H1 (cell line): ENCODE results near the gene HOMER1.

Experiments
- CREB1 ChIP-seq: IDR thresholded peaks from 2 replicates; pipeline ENCODE4 v1.6.1; 2012; ENCODE audit warnings: inconsistent platforms
- EP300 ChIP-seq, 2 experiments: IDR thresholded peaks; 1 replicate in 1 of 2; 2 replicates in 1 of 2; pipeline ENCODE4 v1.6.1; 2011 to 2012; ENCODE audit warnings: low read depth in 2 of 2, low read length in 2 of 2, mild to moderate bottlenecking in 2 of 2, borderline replicate concordance in 1 of 2, inconsistent platforms in 1 of 2, moderate library complexity in 1 of 2
- GABPA ChIP-seq: IDR thresholded peaks from 2 replicates; pipeline ENCODE4 v1.6.1; 2011; ENCODE audit warnings: mild to moderate bottlenecking, low read length, moderate library complexity, borderline replicate concordance; ENCODE audit not compliant: insufficient read depth
- GTF2F1 ChIP-seq: IDR thresholded peaks from 2 replicates; pipeline ENCODE4 v1.6.1; 2012; ENCODE audit warnings: low read depth, low read length, improper control_type of control experiment, borderline replicate concordance
- MAFK ChIP-seq: IDR thresholded peaks from 2 replicates; pipeline ENCODE4 v1.6.1; 2012; ENCODE audit warnings: low read depth, mild to moderate bottlenecking, improper control_type of control experiment, low read length
- POLR2A ChIP-seq, 2 experiments: IDR thresholded peaks; 1 replicate in 1 of 2; 2 replicates in 1 of 2; pipeline ENCODE4 v1.6.1; 2011; ENCODE audit warnings: low read depth in 2 of 2, low read length in 2 of 2, mild to moderate bottlenecking in 2 of 2; ENCODE audit errors: control extremely low read depth in 1 of 2
- RFX5 ChIP-seq: IDR thresholded peaks from 2 replicates; pipeline ENCODE4 v1.6.1; 2011; ENCODE audit warnings: low read depth, low read length, improper control_type of control experiment, borderline replicate concordance
- SUZ12 ChIP-seq: fragments of 200-600 bp; sonication (generic); IDR thresholded peaks from 2 replicates; pipeline ENCODE4 v1.6.1; 2012; ENCODE audit warnings: mild to moderate bottlenecking, inconsistent platforms, low read length, moderate library complexity, mixed read lengths
- TBP ChIP-seq: IDR thresholded peaks from 2 replicates; pipeline ENCODE4 v1.6.1; 2011; ENCODE audit warnings: low read depth, low read length, improper control_type of control experiment
- TEAD4 ChIP-seq: IDR thresholded peaks from 2 replicates; pipeline ENCODE4 v1.6.1; 2012; ENCODE audit warnings: low read depth, low read length, inconsistent platforms, mixed read lengths
- TF ChIP-seq, protein P1 (sequence below), 3 experiments: IDR thresholded peaks; 1 replicate in 2 of 3; 2 replicates in 1 of 3; pipeline versions ENCODE4 v1.5.1 to v1.6.1; 2011; ENCODE audit warnings: low read length in 3 of 3, mild to moderate bottlenecking in 3 of 3, inconsistent platforms in 2 of 3, low read depth in 1 of 3, moderate library complexity in 1 of 3; ENCODE audit not compliant: insufficient read depth in 1 of 3; ENCODE audit errors: control extremely low read depth in 1 of 3
- TF ChIP-seq, protein P2 (sequence below): IDR thresholded peaks from 2 replicates; pipeline ENCODE4 v1.6.1; 2011; ENCODE audit warnings: low read length, improper control_type of control experiment

DNA sequence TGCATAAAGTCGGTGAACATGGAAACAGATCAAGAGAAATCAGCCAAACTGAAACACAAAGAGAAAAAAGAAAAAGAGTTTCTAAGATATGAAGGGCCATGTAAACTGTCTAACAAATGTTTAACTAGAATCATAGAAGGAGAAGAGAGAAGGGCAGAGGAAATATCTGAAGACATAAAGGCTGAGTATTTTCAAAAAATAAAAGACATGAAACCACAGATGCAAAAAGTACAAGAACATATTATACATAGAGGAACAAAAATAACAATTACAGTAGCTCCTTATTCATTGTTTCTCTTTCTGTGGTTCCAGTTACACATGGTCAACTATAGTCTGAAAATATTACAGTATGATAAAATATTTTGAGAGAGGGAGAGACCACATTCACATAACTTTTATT lies 106.3 kb downstream of the HOMER1 start:
- TF ChIP-seq, protein P1, sequence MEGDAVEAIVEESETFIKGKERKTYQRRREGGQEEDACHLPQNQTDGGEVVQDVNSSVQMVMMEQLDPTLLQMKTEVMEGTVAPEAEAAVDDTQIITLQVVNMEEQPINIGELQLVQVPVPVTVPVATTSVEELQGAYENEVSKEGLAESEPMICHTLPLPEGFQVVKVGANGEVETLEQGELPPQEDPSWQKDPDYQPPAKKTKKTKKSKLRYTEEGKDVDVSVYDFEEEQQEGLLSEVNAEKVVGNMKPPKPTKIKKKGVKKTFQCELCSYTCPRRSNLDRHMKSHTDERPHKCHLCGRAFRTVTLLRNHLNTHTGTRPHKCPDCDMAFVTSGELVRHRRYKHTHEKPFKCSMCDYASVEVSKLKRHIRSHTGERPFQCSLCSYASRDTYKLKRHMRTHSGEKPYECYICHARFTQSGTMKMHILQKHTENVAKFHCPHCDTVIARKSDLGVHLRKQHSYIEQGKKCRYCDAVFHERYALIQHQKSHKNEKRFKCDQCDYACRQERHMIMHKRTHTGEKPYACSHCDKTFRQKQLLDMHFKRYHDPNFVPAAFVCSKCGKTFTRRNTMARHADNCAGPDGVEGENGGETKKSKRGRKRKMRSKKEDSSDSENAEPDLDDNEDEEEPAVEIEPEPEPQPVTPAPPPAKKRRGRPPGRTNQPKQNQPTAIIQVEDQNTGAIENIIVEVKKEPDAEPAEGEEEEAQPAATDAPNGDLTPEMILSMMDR (IDR thresholded peaks at IDR 0.05; ENCODE audit: control extremely low read depth in 1 of 3, insufficient read depth in 1 of 3, low read depth in 1 of 3, low read length in 3 of 3), result no peak
- TF ChIP-seq, protein P2, sequence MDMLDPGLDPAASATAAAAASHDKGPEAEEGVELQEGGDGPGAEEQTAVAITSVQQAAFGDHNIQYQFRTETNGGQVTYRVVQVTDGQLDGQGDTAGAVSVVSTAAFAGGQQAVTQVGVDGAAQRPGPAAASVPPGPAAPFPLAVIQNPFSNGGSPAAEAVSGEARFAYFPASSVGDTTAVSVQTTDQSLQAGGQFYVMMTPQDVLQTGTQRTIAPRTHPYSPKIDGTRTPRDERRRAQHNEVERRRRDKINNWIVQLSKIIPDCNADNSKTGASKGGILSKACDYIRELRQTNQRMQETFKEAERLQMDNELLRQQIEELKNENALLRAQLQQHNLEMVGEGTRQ, result no peak
- TF ChIP-seq RFX5 (no peak), POLR2A (IDR thresholded peaks at IDR 0.05; ENCODE audit: control extremely low read depth in 1 of 2, low read depth in 2 of 2, low read length in 2 of 2) (no peak), TEAD4 (no peak), GTF2F1 (no peak), MAFK (no peak), SUZ12 (no peak), EP300 (IDR thresholded peaks at IDR 0.05; ENCODE audit: borderline replicate concordance in 1 of 2, low read depth in 2 of 2, low read length in 2 of 2) (no peak), GABPA (no peak), CREB1 (no peak), TBP (no peak)
